Prostate gland (tissue), 2 donors: ENCODE measurements around the gene MYO9B. TPM values are rescaled to one million over a fixed set of nuclear protein-coding genes. Genes with fewer than 3 reads are reported as not detected.
"Not testable (repeated sequence)": the region's sequence is repeated elsewhere in the genome, so short reads cannot be mapped to it uniquely, and the experiment has no call there.

ENCODE experiments used
- DNase-seq: peaks from one replicate; pipeline ENCODE4 v3.0.0-alpha.2; 2019; ENCODE audit warnings: low spot score
- H3K27ac ChIP-seq, 2 donors: fragments of 200-600 bp; sonication (generic); 2 replicates each; pipeline ENCODE4 v1.5.1; 2017 to 2019
- H3K27me3 ChIP-seq: fragments of 200-600 bp; sonication (generic); replicated peaks from 2 replicates; pipeline ENCODE4 v1.5.1; 2019; ENCODE audit not compliant: insufficient read depth
- H3K36me3 ChIP-seq, 2 donors: fragments of 200-600 bp; sonication (generic); 1 replicate in 1 of 2; 2 replicates in 1 of 2; pipeline versions ENCODE4 v1.5.1 to v1.8.1; 2017 to 2019
- H3K4me1 ChIP-seq: fragments of 200-600 bp; sonication (generic); replicated peaks from 2 replicates; pipeline ENCODE4 v1.5.1; 2019
- H3K4me3 ChIP-seq, 2 donors: fragments of 200-600 bp; sonication (generic); 2 replicates each; pipeline ENCODE4 v1.5.1; 2017 to 2019
- H3K9me3 ChIP-seq: fragments of 200-600 bp; sonication (generic); 2 replicates; pipeline ENCODE4 v1.5.1; 2017
- CTCF ChIP-seq, 4 experiments: fragments of 200-600 bp in 2 of 4; fragments of 450-650 bp in 2 of 4; sonication (generic) in 2 of 4; IDR thresholded peaks; 1 replicate in 3 of 4; 2 replicates in 1 of 4; pipeline ENCODE4 v1.5.1; 2016 to 2019; ENCODE audit warnings: antibody characterized with exemption in 4 of 4, mild to moderate bottlenecking in 2 of 4, moderate library complexity in 2 of 4
- POLR2A ChIP-seq: fragments of 450-650 bp; IDR thresholded peaks from one replicate; pipeline ENCODE4 v1.6.1; 2016; ENCODE audit warnings: antibody characterized with exemption, mild to moderate bottlenecking
- POLR2AphosphoS5 ChIP-seq: sonication (generic); formaldehyde crosslinking; IDR thresholded peaks from one replicate; pipeline ENCODE4 v1.6.1; 2017; ENCODE audit warnings: antibody characterized with exemption
- WGBS: methylation state at CpG from one replicate; pipeline ENCODE4 v1.1.5; 2018; 5-methylcytosine and 5-hydroxymethylcytosine counted together
- intact Hi-C: fragments of 100-400 bp; cut with DNase I; formaldehyde crosslinking; loops from one replicate; pipeline ENCODE4 v1.14.2; 2022
- total RNA-seq, 2 donors: library from RNA; depleted of rRNA; stranded (reverse); fragments of >200 nt; gene quantifications; one replicate each; pipeline ENCODE4 v1.1.0, GENCODE V29; 2016

Gene MYO9B
- total RNA-seq, 2 donors from 2014 or later = 50.9 to 208 TPM

- peak; percentile 68 for DNase-seq
- no peak for TF ChIP-seq CTCF (IDR thresholded peaks at IDR 0.05)
- TF ChIP-seq POLR2AphosphoS5 = peak; percentile 83
- no peak for TF ChIP-seq POLR2A
- 63% methylated on average over 10 of the region's 10 CpGs for WGBS
- Histone ChIP-seq H3K4me3 (no peak overlapping the region), H3K9me3 (no peaks in the 10 kb centered on the region), H3K36me3 (no peaks in the 10 kb centered on the region), H3K27me3 (no peaks in the 10 kb centered on the region), H3K27ac (peak overlapping the region; percentile 57 to 78), H3K4me1 (peaks cover 14% of the 10 kb centered on the region)
- intact Hi-C loops = loop anchor here (5.0 kb wide), 1 partner anchor 62 kb away; the partner anchor contains the start of genes HAUS8 and MYO9B
Measured at GRCh38 chr19:17138937-17139598, 63.5 kb downstream of the MYO9B start.

GRCh38 chr19:17144771-17145170 is 69.2 kb downstream of the MYO9B start:
- DNase-seq, H3K9me3 ChIP-seq, H3K4me3 ChIP-seq, intact Hi-C loops, H3K27ac ChIP-seq, H3K4me1 ChIP-seq, H3K27me3 ChIP-seq, H3K36me3 ChIP-seq: not testable (repeated sequence)
- WGBS = 79% methylated on average over 13 of the region's 13 CpGs

DNA sequence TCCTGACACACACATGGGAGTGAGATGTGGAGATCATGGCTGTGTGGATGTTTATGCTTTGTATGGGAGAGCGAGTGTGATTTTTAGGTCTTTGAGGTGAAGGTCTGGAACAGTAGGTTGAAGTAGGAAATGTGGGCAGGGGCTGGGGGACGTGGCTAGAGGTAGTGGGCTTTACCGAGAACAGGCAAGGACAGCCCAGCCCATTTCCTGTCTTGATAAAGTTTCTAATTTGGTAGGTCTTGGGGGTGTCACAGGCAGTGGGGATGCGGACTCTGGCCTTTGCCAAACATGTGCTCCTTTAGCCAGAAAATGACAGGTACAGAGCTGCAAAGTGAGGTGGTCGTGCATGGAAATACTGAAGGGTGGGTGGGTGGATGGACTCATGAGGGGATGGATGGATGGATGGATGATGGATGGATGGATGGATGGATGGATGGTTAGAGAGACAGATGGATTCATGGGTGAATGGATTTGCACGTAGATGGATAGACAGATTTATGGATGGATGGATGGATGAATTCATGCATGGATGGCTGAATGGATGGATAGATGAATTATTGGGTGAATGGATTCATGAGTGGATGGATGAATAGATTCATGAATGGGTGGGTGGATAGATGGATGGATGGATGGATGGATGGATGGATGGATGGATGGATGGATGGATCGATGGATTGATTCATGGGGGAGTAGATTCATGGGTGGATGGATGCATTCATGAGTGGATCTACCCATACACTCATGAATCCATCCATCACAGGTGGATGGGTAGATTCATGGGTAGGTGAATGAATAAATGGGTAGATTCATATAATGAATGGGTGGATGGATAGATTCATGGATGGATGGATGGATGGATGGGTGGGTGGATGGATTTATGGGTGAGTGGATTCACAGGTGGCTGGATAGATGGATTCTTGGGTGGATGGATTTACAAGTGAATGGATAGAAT is 70.2 kb downstream of the MYO9B start:
- H3K36me3 ChIP-seq = no peaks in the 10 kb centered on the region
- intact Hi-C loops = no loop called here
- TF ChIP-seq POLR2AphosphoS5 (no peak), CTCF (IDR thresholded peaks at IDR 0.05) (no peak), POLR2A (no peak)
- 95% methylated on average over 7 of the region's 7 CpGs for WGBS
- H3K4me1 ChIP-seq = no peaks in the 10 kb centered on the region
- H3K27ac ChIP-seq = no peak overlapping the region
- H3K27me3 ChIP-seq = no peaks in the 10 kb centered on the region
- DNase-seq = no peak
- H3K4me3 ChIP-seq = no peak overlapping the region
- no peaks in the 10 kb centered on the region for H3K9me3 ChIP-seq

GRCh38 chr19:17148130-17148529 is 72.6 kb downstream of the MYO9B start:
- Histone ChIP-seq H3K36me3 (no peaks in the 10 kb centered on the region), H3K9me3 (no peaks in the 10 kb centered on the region), H3K4me3 (no peak overlapping the region), H3K4me1 (no peaks in the 10 kb centered on the region), H3K27ac (no peak overlapping the region), H3K27me3 (no peaks in the 10 kb centered on the region)
- intact Hi-C loops = no loop called here
- DNase-seq = no peak
- TF ChIP-seq POLR2A (no peak), POLR2AphosphoS5 (no peak), CTCF (IDR thresholded peaks at IDR 0.05) (no peak)
- WGBS = 84% methylated on average over 5 of the region's 5 CpGs

- intact Hi-C loops = no loop called here
Measured at GRCh38 chr19:17149393-17150135, 74.0 kb downstream of the MYO9B start.

More at GRCh38 chr19:17149393-17150135, 74.0 kb downstream of the MYO9B start:
- H3K27ac ChIP-seq = no peak overlapping the region
- DNase-seq = no peak
- no peak overlapping the region for H3K4me3 ChIP-seq
- WGBS = 58% methylated on average over 13 of the region's 13 CpGs
- TF ChIP-seq POLR2A (no peak), POLR2AphosphoS5 (no peak), CTCF (IDR thresholded peaks at IDR 0.05) (no peak)
- H3K4me1 ChIP-seq = no peaks in the 10 kb centered on the region
- peaks cover 0 to 7% of the 10 kb centered on the region in 2 donors for H3K36me3 ChIP-seq
- no peaks in the 10 kb centered on the region for H3K9me3 ChIP-seq
- H3K27me3 ChIP-seq = no peaks in the 10 kb centered on the region
